CD14-positive monocyte (primary cell): ENCODE data around the gene SOD1. TPM values are rescaled to one million over a fixed set of nuclear protein-coding genes. Genes with fewer than 3 reads are reported as not detected.

Source experiments
- DNase-seq, 3 donors: peaks; one replicate each; pipeline ENCODE4 v3.0.0-alpha.2; 2011 to 2022
- H2AFZ ChIP-seq: 2 replicates; pipeline ENCODE4 v1.6.0; 2012; ENCODE audit warnings: mild to moderate bottlenecking, low read depth, low read length, inconsistent platforms; ENCODE audit not compliant: insufficient read depth, poor library complexity, severe bottlenecking
- H3K27ac ChIP-seq, 2 donors: 1 replicate in 1 of 2; 2 replicates in 1 of 2; pipeline ENCODE4 v1.5.1; 2012 to 2013; ENCODE audit warnings: low read length in 2 of 2, control low read depth in 1 of 2, inconsistent platforms in 1 of 2, low read depth in 1 of 2, mild to moderate bottlenecking in 1 of 2
- H3K27me3 ChIP-seq, 2 donors: one replicate each; pipeline versions ENCODE4 v1.6.0 to v1.6.1; 2011 to 2013; ENCODE audit warnings: low read length in 2 of 2; ENCODE audit not compliant: control insufficient read depth in 2 of 2, insufficient read depth in 2 of 2
- H3K36me3 ChIP-seq, 2 donors: replicated peaks in 1 of 2; 1 replicate in 1 of 2; 2 replicates in 1 of 2; pipeline versions ENCODE4 v1.5.1 to v1.6.1; 2012 to 2013; ENCODE audit warnings: low read length in 2 of 2, control low read depth in 1 of 2, inconsistent platforms in 1 of 2, mild to moderate bottlenecking in 1 of 2; ENCODE audit not compliant: insufficient read depth in 2 of 2, control insufficient read depth in 1 of 2
- H3K4me1 ChIP-seq, 2 donors: 1 replicate in 1 of 2; 2 replicates in 1 of 2; pipeline versions ENCODE4 v1.5.1 to v1.6.1; 2012 to 2013; ENCODE audit warnings: low read length in 2 of 2, control low read depth in 1 of 2, inconsistent platforms in 1 of 2, mild to moderate bottlenecking in 1 of 2, moderate library complexity in 1 of 2; ENCODE audit not compliant: insufficient read depth in 2 of 2, control insufficient read depth in 1 of 2
- H3K4me2 ChIP-seq: replicated peaks from 2 replicates; pipeline ENCODE3; 2012; ENCODE audit warnings: low read length, moderate library complexity, mild to moderate bottlenecking; ENCODE audit not compliant: poor library complexity, severe bottlenecking; ENCODE audit errors: extremely low read depth
- H3K4me3 ChIP-seq, 3 experiments: fragments of 200-600 bp in 1 of 3; sonication (generic) in 1 of 3; replicated peaks in 1 of 3; 1 replicate in 2 of 3; 2 replicates in 1 of 3; pipeline ENCODE4 v1.5.1; 2011 to 2013; ENCODE audit warnings: low read length in 3 of 3, mild to moderate bottlenecking in 3 of 3, control low read depth in 2 of 3, low read depth in 2 of 3, inconsistent platforms in 1 of 3, moderate library complexity in 1 of 3
- H3K79me2 ChIP-seq: 2 replicates; pipeline ENCODE4 v1.6.0; 2012; ENCODE audit warnings: mild to moderate bottlenecking, control low read depth, inconsistent platforms, low read length, moderate library complexity; ENCODE audit not compliant: insufficient read depth
- H3K9ac ChIP-seq: 2 replicates; pipeline ENCODE4 v1.6.0; 2017; ENCODE audit warnings: low read length, mild to moderate bottlenecking; ENCODE audit not compliant: insufficient read depth, poor library complexity, severe bottlenecking
- H3K9me3 ChIP-seq, 2 donors: replicated peaks in 1 of 2; 1 replicate in 1 of 2; 2 replicates in 1 of 2; pipeline versions ENCODE4 v1.5.1 to v1.6.1; 2012 to 2013; ENCODE audit warnings: low read length in 2 of 2, control low read depth in 1 of 2; ENCODE audit not compliant: control insufficient read depth in 1 of 2, insufficient read depth in 1 of 2
- H4K20me1 ChIP-seq: 2 replicates; pipeline ENCODE4 v1.6.0; 2012; ENCODE audit warnings: mild to moderate bottlenecking, low read length, control low read depth, moderate library complexity; ENCODE audit not compliant: insufficient read depth
- H3K27ac Mint-ChIP-seq, 7 donors: one replicate each; pipeline ENCODE4 v1.8.0; 2020; ENCODE audit warnings: mild to moderate bottlenecking in 7 of 7, mixed read lengths in 7 of 7, moderate library complexity in 6 of 7, inconsistent platforms in 2 of 7
- H3K27me3 Mint-ChIP-seq, 3 donors: one replicate each; pipeline ENCODE4 v1.8.0; 2021 to 2022; ENCODE audit warnings: low read depth in 3 of 3, mild to moderate bottlenecking in 3 of 3, mixed read lengths in 3 of 3, moderate library complexity in 3 of 3, inconsistent platforms in 1 of 3
- H3K36me3 Mint-ChIP-seq, 2 donors: one replicate each; pipeline ENCODE4 v1.8.0; 2020; ENCODE audit warnings: mixed read lengths in 2 of 2, inconsistent platforms in 1 of 2, mild to moderate bottlenecking in 1 of 2
- H3K4me1 Mint-ChIP-seq: one replicate; pipeline ENCODE4 v1.8.0; 2020; ENCODE audit warnings: mild to moderate bottlenecking, mixed read lengths
- H3K4me3 Mint-ChIP-seq, 2 donors: one replicate each; pipeline ENCODE4 v1.8.0; 2020; ENCODE audit warnings: mild to moderate bottlenecking in 2 of 2, mixed read lengths in 2 of 2, moderate library complexity in 1 of 2
- H3K9me3 Mint-ChIP-seq, 7 donors: one replicate each; pipeline ENCODE4 v1.8.0; 2020 to 2022; ENCODE audit warnings: mixed read lengths in 7 of 7, mild to moderate bottlenecking in 6 of 7, moderate library complexity in 6 of 7, inconsistent platforms in 2 of 7
- WGBS: methylation state at CpG from one replicate; pipeline ENCODE4 v1.1.5; 2013; ENCODE audit warnings: missing lambda C conversion rate; ENCODE audit not compliant: insufficient coverage; 5-methylcytosine and 5-hydroxymethylcytosine counted together
- intact Hi-C, 2 donors: fragments of 100-400 bp; cut with micrococcal nuclease; formaldehyde crosslinking; loops; one replicate each; pipeline versions ENCODE4 v1.15.0 to v1.15.1; 2023
- polyA plus RNA-seq, 3 donors: library from polyadenylated mRNA; depleted of rRNA in 1 of 3; unstranded in 2 of 3; stranded (reverse) in 1 of 3; fragments of 300-500 nt in 2 of 3; fragments of >200 nt in 1 of 3; fragmentation: Illumina TruSeq in 2 of 3; gene quantifications; 1 replicate in 2 of 3; 2 replicates in 1 of 3; pipeline ENCODE4 v1.2.3, GENCODE V29; 2012 to 2021
- TF ChIP-seq, protein P1 (sequence below): fragments of 200-600 bp; IDR thresholded peaks from one replicate; pipeline ENCODE4 v1.8.0; 2022; ENCODE audit warnings: antibody characterized with exemption, mild to moderate bottlenecking

SOD1 gene
- polyA plus RNA-seq, 3 donors: 79.6 to 174 (median 157) TPM

DNA sequence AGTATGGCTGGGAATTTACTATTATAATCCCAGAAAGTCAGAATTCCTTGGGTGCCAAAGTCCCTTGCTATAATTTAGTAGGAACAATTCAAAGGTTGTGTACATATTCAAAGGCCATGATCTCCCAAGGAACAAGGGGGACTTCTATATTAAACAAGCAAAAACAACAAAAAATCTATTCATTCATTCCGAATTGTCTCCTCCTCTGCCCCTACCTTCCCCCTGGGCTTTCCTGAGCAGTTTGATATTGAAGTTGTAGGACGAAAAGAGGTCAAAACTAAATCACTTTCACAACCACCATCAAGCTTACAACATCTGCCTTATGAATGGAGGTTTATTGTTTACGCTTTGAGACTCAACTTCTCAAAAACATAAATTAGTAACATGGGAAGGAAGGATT, 35.3 kb upstream of the SOD1 start:
- Histone ChIP-seq H3K9ac (no peak overlapping the region), H2AFZ (no peak overlapping the region), H3K36me3 (no peaks in the 10 kb centered on the region), H3K4me1 (no peaks in the 10 kb centered on the region), H3K4me2 (no peak overlapping the region), H3K79me2 (no peaks in the 10 kb centered on the region), H3K27ac (no peak overlapping the region), H3K4me3 (no peak overlapping the region), H3K27me3 (no peaks in the 10 kb centered on the region), H3K9me3 (peaks cover 0 to under 1% of the 10 kb centered on the region in 2 donors), H4K20me1 (no peaks in the 10 kb centered on the region)
- peaks cover 6% of the 10 kb centered on the region for H3K4me1 Mint-ChIP-seq
- WGBS: no CpG with 5 or more reads among the region's 3 CpGs
- no peaks in the 10 kb centered on the region for H3K36me3 Mint-ChIP-seq
- DNase-seq: no peak
- no peak overlapping the region for H3K27ac Mint-ChIP-seq
- peaks cover 1 to 3% (median 2%) of the 10 kb centered on the region in 3 donors for H3K27me3 Mint-ChIP-seq
- intact Hi-C loops: no loop called here
- TF ChIP-seq, protein P1, sequence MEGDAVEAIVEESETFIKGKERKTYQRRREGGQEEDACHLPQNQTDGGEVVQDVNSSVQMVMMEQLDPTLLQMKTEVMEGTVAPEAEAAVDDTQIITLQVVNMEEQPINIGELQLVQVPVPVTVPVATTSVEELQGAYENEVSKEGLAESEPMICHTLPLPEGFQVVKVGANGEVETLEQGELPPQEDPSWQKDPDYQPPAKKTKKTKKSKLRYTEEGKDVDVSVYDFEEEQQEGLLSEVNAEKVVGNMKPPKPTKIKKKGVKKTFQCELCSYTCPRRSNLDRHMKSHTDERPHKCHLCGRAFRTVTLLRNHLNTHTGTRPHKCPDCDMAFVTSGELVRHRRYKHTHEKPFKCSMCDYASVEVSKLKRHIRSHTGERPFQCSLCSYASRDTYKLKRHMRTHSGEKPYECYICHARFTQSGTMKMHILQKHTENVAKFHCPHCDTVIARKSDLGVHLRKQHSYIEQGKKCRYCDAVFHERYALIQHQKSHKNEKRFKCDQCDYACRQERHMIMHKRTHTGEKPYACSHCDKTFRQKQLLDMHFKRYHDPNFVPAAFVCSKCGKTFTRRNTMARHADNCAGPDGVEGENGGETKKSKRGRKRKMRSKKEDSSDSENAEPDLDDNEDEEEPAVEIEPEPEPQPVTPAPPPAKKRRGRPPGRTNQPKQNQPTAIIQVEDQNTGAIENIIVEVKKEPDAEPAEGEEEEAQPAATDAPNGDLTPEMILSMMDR: no peak
- H3K9me3 Mint-ChIP-seq: peaks cover 0 to 3% (median under 1%) of the 10 kb centered on the region in 7 donors
- no peak overlapping the region for H3K4me3 Mint-ChIP-seq

DNA sequence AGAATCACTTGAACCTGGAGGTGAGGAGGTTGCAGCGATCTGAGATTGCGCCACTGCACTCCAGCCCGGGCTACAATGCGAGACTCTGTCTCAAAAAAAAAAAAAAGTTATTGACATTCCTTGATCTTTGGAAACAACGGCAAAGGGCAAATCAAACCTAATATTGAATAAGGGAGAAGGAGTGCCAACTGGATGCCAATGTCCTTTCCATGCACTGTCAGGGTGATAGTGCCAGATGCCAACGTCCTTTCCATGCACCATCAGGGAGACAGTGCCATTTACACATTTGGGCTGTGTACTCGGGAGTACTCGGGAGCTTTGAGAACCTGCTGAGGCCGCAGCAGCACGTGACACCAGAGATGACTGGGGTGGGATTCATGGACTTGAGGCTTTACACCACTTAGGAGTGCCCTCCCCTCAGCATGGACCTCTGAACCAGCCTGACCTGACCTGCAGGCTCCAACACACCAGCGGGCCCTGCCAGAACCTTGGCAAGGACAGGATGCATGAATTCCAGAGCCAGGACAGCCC, 34.5 kb upstream of the SOD1 start:
- H3K9me3 ChIP-seq: no peaks in the 10 kb centered on the region
- H3K4me2 ChIP-seq: no peak overlapping the region
- H3K4me1 ChIP-seq: no peaks in the 10 kb centered on the region
- no peaks in the 10 kb centered on the region for H3K27me3 ChIP-seq
- H3K36me3 ChIP-seq: no peaks in the 10 kb centered on the region
- Mint-ChIP-seq H3K9me3 (peaks cover 0 to 2% (median 0%) of the 10 kb centered on the region in 7 donors), H3K4me1 (peaks cover 6% of the 10 kb centered on the region), H3K36me3 (no peaks in the 10 kb centered on the region), H3K27ac (no peak overlapping the region), H3K4me3 (no peak overlapping the region), H3K27me3 (peaks cover 2 to 3% (median 3%) of the 10 kb centered on the region in 3 donors)
- H3K27ac ChIP-seq: no peak overlapping the region
- H3K4me3 ChIP-seq: no peak overlapping the region
- TF ChIP-seq, protein P1: no peak
- WGBS: 94% methylated on average over 7 of the region's 11 CpGs
- intact Hi-C loops: no loop called here
- H3K9ac ChIP-seq: no peak overlapping the region
- no peak overlapping the region for H2AFZ ChIP-seq
- no peaks in the 10 kb centered on the region for H3K79me2 ChIP-seq
- no peaks in the 10 kb centered on the region for H4K20me1 ChIP-seq
- no peak for DNase-seq
